HEK293T (cell line): ENCODE results near the gene GOLGA6A.
"Not testable (repeated sequence)": the region's sequence is repeated elsewhere in the genome, so short reads cannot be mapped to it uniquely, and the experiment has no call there.

Source experiments
- BHLHE40 ChIP-seq: fragments of 450-650 bp; IDR thresholded peaks from 2 replicates; pipeline ENCODE4 v1.6.1; 2016; ENCODE audit warnings: mild to moderate bottlenecking, moderate library complexity, borderline replicate concordance
- FOXA1 ChIP-seq: fragments of 450-650 bp; IDR thresholded peaks from 2 replicates; pipeline ENCODE4 v1.6.1; 2016; ENCODE audit warnings: mild to moderate bottlenecking
- FOXK2 ChIP-seq: fragments of 450-650 bp; IDR thresholded peaks from 2 replicates; pipeline ENCODE4 v1.6.1; 2016; ENCODE audit warnings: mild to moderate bottlenecking
- FOXM1 ChIP-seq: fragments of 450-650 bp; IDR thresholded peaks from 2 replicates; pipeline ENCODE4 v1.6.1; 2017; ENCODE audit warnings: mild to moderate bottlenecking, borderline replicate concordance
- LEF1 ChIP-seq: fragments of 450-650 bp; IDR thresholded peaks from 2 replicates; pipeline ENCODE4 v1.6.1; 2017; ENCODE audit warnings: mild to moderate bottlenecking, borderline replicate concordance
- NFRKB ChIP-seq: fragments of 450-650 bp; IDR thresholded peaks from 2 replicates; pipeline ENCODE4 v1.6.1; 2016; ENCODE audit warnings: mild to moderate bottlenecking, moderate library complexity
- TARDBP ChIP-seq: fragments of 450-650 bp; IDR thresholded peaks from 2 replicates; pipeline ENCODE4 v1.6.1; 2016
- TF ChIP-seq, protein P1 (sequence below): fragments of 450-650 bp; IDR thresholded peaks from 2 replicates; pipeline ENCODE4 v1.6.1; 2016

DNA sequence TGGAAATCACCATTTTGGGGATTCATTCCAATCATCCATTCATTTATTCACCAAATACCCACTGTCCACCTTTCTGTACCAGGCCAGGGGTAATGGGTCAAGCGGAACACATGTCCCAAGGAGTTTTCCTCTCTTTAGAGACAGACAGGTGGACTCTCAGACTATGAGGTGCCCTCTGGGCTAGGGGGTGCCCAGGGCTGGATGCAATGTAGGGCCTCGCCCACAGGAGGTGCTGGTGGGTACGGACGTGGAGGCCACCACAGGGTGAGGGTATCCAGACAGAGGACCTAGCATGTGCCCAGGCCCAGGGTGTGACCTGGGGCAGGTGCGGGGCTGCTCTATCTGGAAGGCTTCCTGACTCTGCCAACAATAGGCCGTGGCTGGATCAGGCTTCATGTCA, 26.3 kb upstream of the GOLGA6A start:
- not testable (repeated sequence) for TF ChIP-seq BHLHE40, FOXA1, TARDBP, FOXK2, NFRKB, LEF1, FOXM1
- TF ChIP-seq, protein P1, sequence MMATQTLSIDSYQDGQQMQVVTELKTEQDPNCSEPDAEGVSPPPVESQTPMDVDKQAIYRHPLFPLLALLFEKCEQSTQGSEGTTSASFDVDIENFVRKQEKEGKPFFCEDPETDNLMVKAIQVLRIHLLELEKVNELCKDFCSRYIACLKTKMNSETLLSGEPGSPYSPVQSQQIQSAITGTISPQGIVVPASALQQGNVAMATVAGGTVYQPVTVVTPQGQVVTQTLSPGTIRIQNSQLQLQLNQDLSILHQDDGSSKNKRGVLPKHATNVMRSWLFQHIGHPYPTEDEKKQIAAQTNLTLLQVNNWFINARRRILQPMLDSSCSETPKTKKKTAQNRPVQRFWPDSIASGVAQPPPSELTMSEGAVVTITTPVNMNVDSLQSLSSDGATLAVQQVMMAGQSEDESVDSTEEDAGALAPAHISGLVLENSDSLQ = not testable (repeated sequence)
